Keratinocyte (primary cell): Measurements from ENCODE around the gene CC2D2A.

Experiments used
- CTCF ChIP-seq, 3 experiments: IDR thresholded peaks in 1 of 3; conservative IDR thresholded peaks in 1 of 3; optimal IDR thresholded peaks in 1 of 3; 2 replicates in 2 of 3; 3 replicates in 1 of 3; pipeline versions ENCODE3 to v1.5.1; 2011; ENCODE audit warnings: low read length in 3 of 3, mild to moderate bottlenecking in 3 of 3, moderate library complexity in 2 of 3, control low read depth in 1 of 3, inconsistent platforms in 1 of 3; ENCODE audit not compliant: insufficient read depth in 2 of 3; ENCODE audit errors: extremely low read depth in 1 of 3
- EZH2 ChIP-seq: IDR thresholded peaks from one replicate; pipeline ENCODE4 v1.6.1; 2012; ENCODE audit warnings: inconsistent platforms, mild to moderate bottlenecking, low read length, moderate library complexity

GRCh38 chr4:15544248-15544729 is 74.6 kb downstream of the CC2D2A start:
- no peak for TF ChIP-seq CTCF (optimal IDR thresholded peaks at IDR 0.05 in 1 of 3, IDR thresholded peaks at IDR 0.05 in 1 of 3, conservative IDR thresholded peaks at IDR 0.05 in 1 of 3; ENCODE audit: extremely low read depth in 1 of 3, insufficient read depth in 2 of 3, low read length in 3 of 3)
- TF ChIP-seq EZH2: no peak
